CD14-positive monocyte (primary cell): ENCODE measurements around the gene KMT2C. TPM values are rescaled to one million over a fixed set of nuclear protein-coding genes. Genes with fewer than 3 reads are reported as not detected.

Experiments used
- DNase-seq, 3 donors: peaks; one replicate each; pipeline ENCODE4 v3.0.0-alpha.2; 2011 to 2022
- H2AFZ ChIP-seq: 2 replicates; pipeline ENCODE4 v1.6.0; 2012; ENCODE audit warnings: mild to moderate bottlenecking, low read depth, low read length, inconsistent platforms; ENCODE audit not compliant: insufficient read depth, poor library complexity, severe bottlenecking
- H3K27ac ChIP-seq, 2 donors: 1 replicate in 1 of 2; 2 replicates in 1 of 2; pipeline ENCODE4 v1.5.1; 2012 to 2013; ENCODE audit warnings: low read length in 2 of 2, control low read depth in 1 of 2, inconsistent platforms in 1 of 2, low read depth in 1 of 2, mild to moderate bottlenecking in 1 of 2
- H3K27me3 ChIP-seq, 2 donors: one replicate each; pipeline versions ENCODE4 v1.6.0 to v1.6.1; 2011 to 2013; ENCODE audit warnings: low read length in 2 of 2; ENCODE audit not compliant: control insufficient read depth in 2 of 2, insufficient read depth in 2 of 2
- H3K36me3 ChIP-seq, 2 donors: replicated peaks in 1 of 2; 1 replicate in 1 of 2; 2 replicates in 1 of 2; pipeline versions ENCODE4 v1.5.1 to v1.6.1; 2012 to 2013; ENCODE audit warnings: low read length in 2 of 2, control low read depth in 1 of 2, inconsistent platforms in 1 of 2, mild to moderate bottlenecking in 1 of 2; ENCODE audit not compliant: insufficient read depth in 2 of 2, control insufficient read depth in 1 of 2
- H3K4me1 ChIP-seq, 2 donors: 1 replicate in 1 of 2; 2 replicates in 1 of 2; pipeline versions ENCODE4 v1.5.1 to v1.6.1; 2012 to 2013; ENCODE audit warnings: low read length in 2 of 2, control low read depth in 1 of 2, inconsistent platforms in 1 of 2, mild to moderate bottlenecking in 1 of 2, moderate library complexity in 1 of 2; ENCODE audit not compliant: insufficient read depth in 2 of 2, control insufficient read depth in 1 of 2
- H3K4me2 ChIP-seq: replicated peaks from 2 replicates; pipeline ENCODE3; 2012; ENCODE audit warnings: low read length, moderate library complexity, mild to moderate bottlenecking; ENCODE audit not compliant: poor library complexity, severe bottlenecking; ENCODE audit errors: extremely low read depth
- H3K4me3 ChIP-seq, 3 experiments: fragments of 200-600 bp in 1 of 3; sonication (generic) in 1 of 3; replicated peaks in 1 of 3; 1 replicate in 2 of 3; 2 replicates in 1 of 3; pipeline ENCODE4 v1.5.1; 2011 to 2013; ENCODE audit warnings: low read length in 3 of 3, mild to moderate bottlenecking in 3 of 3, control low read depth in 2 of 3, low read depth in 2 of 3, inconsistent platforms in 1 of 3, moderate library complexity in 1 of 3
- H3K79me2 ChIP-seq: 2 replicates; pipeline ENCODE4 v1.6.0; 2012; ENCODE audit warnings: mild to moderate bottlenecking, control low read depth, inconsistent platforms, low read length, moderate library complexity; ENCODE audit not compliant: insufficient read depth
- H3K9ac ChIP-seq: 2 replicates; pipeline ENCODE4 v1.6.0; 2017; ENCODE audit warnings: low read length, mild to moderate bottlenecking; ENCODE audit not compliant: insufficient read depth, poor library complexity, severe bottlenecking
- H3K9me3 ChIP-seq, 2 donors: replicated peaks in 1 of 2; 1 replicate in 1 of 2; 2 replicates in 1 of 2; pipeline versions ENCODE4 v1.5.1 to v1.6.1; 2012 to 2013; ENCODE audit warnings: low read length in 2 of 2, control low read depth in 1 of 2; ENCODE audit not compliant: control insufficient read depth in 1 of 2, insufficient read depth in 1 of 2
- H4K20me1 ChIP-seq: 2 replicates; pipeline ENCODE4 v1.6.0; 2012; ENCODE audit warnings: mild to moderate bottlenecking, low read length, control low read depth, moderate library complexity; ENCODE audit not compliant: insufficient read depth
- H3K27ac Mint-ChIP-seq, 7 donors: one replicate each; pipeline ENCODE4 v1.8.0; 2020; ENCODE audit warnings: mild to moderate bottlenecking in 7 of 7, mixed read lengths in 7 of 7, moderate library complexity in 6 of 7, inconsistent platforms in 2 of 7
- H3K27me3 Mint-ChIP-seq, 3 donors: one replicate each; pipeline ENCODE4 v1.8.0; 2021 to 2022; ENCODE audit warnings: low read depth in 3 of 3, mild to moderate bottlenecking in 3 of 3, mixed read lengths in 3 of 3, moderate library complexity in 3 of 3, inconsistent platforms in 1 of 3
- H3K36me3 Mint-ChIP-seq, 2 donors: one replicate each; pipeline ENCODE4 v1.8.0; 2020; ENCODE audit warnings: mixed read lengths in 2 of 2, inconsistent platforms in 1 of 2, mild to moderate bottlenecking in 1 of 2
- H3K4me1 Mint-ChIP-seq: one replicate; pipeline ENCODE4 v1.8.0; 2020; ENCODE audit warnings: mild to moderate bottlenecking, mixed read lengths
- H3K4me3 Mint-ChIP-seq, 2 donors: one replicate each; pipeline ENCODE4 v1.8.0; 2020; ENCODE audit warnings: mild to moderate bottlenecking in 2 of 2, mixed read lengths in 2 of 2, moderate library complexity in 1 of 2
- H3K9me3 Mint-ChIP-seq, 7 donors: one replicate each; pipeline ENCODE4 v1.8.0; 2020 to 2022; ENCODE audit warnings: mixed read lengths in 7 of 7, mild to moderate bottlenecking in 6 of 7, moderate library complexity in 6 of 7, inconsistent platforms in 2 of 7
- WGBS: methylation state at CpG from one replicate; pipeline ENCODE4 v1.1.5; 2013; ENCODE audit warnings: missing lambda C conversion rate; ENCODE audit not compliant: insufficient coverage; 5-methylcytosine and 5-hydroxymethylcytosine counted together
- intact Hi-C, 2 donors: fragments of 100-400 bp; cut with micrococcal nuclease; formaldehyde crosslinking; loops; one replicate each; pipeline versions ENCODE4 v1.15.0 to v1.15.1; 2023
- polyA plus RNA-seq, 3 donors: library from polyadenylated mRNA; depleted of rRNA in 1 of 3; unstranded in 2 of 3; stranded (reverse) in 1 of 3; fragments of 300-500 nt in 2 of 3; fragments of >200 nt in 1 of 3; fragmentation: Illumina TruSeq in 2 of 3; gene quantifications; 1 replicate in 2 of 3; 2 replicates in 1 of 3; pipeline ENCODE4 v1.2.3, GENCODE V29; 2012 to 2021
- TF ChIP-seq, protein P1 (sequence below): fragments of 200-600 bp; IDR thresholded peaks from one replicate; pipeline ENCODE4 v1.8.0; 2022; ENCODE audit warnings: antibody characterized with exemption, mild to moderate bottlenecking

KMT2C gene
- polyA plus RNA-seq, 3 donors: 4.5 to 26.1 (median 7.3) TPM

DNA sequence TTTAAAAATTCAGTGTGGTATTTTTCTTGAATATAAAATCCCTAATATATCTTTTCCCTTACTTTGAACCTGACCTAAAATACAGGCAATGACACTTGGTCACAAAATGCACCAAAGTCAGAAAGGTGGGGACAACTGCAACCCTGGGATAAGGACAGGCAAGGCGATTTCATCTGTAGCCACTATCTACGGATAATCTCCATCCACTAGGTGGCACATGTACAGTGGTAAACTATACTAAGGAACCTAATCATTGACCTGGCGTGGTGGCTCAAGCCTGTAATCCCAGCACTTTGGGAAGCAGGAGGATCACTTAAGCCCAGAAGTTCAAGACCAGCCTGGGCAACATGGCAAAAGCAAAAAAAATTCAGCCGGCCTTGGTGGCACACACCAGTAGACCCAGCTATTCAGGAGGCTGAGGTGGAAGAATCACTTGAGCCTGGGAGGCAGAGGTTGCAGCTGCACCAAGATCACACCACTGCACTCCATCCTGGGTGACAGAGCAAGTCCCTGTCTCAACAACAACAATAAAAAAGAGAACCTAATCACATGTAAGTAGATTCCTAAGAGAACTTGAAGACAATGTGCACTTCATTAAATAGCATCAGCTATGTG lies 98.9 kb downstream of the KMT2C start:
- Mint-ChIP-seq H3K27ac (peak overlapping the region; percentile 38 to 85 (median 48)), H3K9me3 (no peaks in the 10 kb centered on the region)
- H3K4me1 ChIP-seq: peaks cover 28 to 40% of the 10 kb centered on the region in 2 donors

DNA sequence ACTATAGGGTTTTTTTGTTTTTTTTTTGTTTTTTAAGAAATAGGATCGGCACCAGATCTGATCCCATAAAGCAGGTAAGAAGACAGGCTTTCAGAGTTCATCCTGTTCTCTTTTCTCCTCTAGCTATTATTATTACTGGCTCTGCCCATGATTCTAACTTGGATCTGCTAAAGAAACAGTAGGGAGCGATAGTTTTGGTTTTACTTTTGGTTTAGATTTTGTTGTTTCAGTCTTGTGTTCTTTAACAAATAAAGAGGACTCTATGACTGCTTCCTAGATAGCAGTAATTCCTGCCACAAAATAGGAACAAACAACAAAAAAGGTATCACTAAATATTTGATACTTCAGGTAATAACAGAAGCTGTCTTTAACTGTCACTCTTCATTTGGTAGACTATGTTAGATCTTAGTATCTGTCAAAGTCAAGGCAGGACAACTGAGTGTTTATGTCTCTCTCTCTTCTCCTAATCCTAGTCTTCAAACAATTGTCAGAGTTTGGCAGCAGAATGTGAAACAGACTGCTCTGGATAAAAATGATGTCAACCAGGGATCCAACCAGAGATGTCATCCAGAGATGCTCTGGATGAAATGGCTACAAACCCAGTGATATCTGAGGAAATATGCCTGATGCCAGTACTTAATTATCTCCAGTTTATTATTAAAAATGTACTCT lies 99.8 kb downstream of the KMT2C start:
- H3K27ac ChIP-seq: peak overlapping the region in 1 of 2 donors; percentile 66
- WGBS: no CpG with 5 or more reads among the region's 2 CpGs
- peak overlapping the region; percentile 40 to 71 for H3K4me3 Mint-ChIP-seq
- peak overlapping the region in 2 of 3 experiments; percentile 25 to 47 for H3K4me3 ChIP-seq
- intact Hi-C loops: loop anchor here (5.0 to 10.0 kb wide), 3 partner anchors 119 to 371 kb away; no protein-coding TSS in a partner anchor
- H2AFZ ChIP-seq: no peak overlapping the region
- H3K9me3 ChIP-seq: no peaks in the 10 kb centered on the region
- H3K9ac ChIP-seq: no peak overlapping the region
- H3K4me2 ChIP-seq: peak overlapping the region; percentile 40
- no peaks in the 10 kb centered on the region for H3K27me3 ChIP-seq
- no peak for DNase-seq
- peak overlapping the region in 6 of 7 donors; percentile 14 to 85 (median 78) for H3K27ac Mint-ChIP-seq
- H3K4me1 Mint-ChIP-seq: peaks cover 49% of the 10 kb centered on the region
- no peaks in the 10 kb centered on the region for H3K27me3 Mint-ChIP-seq
- TF ChIP-seq, protein P1, sequence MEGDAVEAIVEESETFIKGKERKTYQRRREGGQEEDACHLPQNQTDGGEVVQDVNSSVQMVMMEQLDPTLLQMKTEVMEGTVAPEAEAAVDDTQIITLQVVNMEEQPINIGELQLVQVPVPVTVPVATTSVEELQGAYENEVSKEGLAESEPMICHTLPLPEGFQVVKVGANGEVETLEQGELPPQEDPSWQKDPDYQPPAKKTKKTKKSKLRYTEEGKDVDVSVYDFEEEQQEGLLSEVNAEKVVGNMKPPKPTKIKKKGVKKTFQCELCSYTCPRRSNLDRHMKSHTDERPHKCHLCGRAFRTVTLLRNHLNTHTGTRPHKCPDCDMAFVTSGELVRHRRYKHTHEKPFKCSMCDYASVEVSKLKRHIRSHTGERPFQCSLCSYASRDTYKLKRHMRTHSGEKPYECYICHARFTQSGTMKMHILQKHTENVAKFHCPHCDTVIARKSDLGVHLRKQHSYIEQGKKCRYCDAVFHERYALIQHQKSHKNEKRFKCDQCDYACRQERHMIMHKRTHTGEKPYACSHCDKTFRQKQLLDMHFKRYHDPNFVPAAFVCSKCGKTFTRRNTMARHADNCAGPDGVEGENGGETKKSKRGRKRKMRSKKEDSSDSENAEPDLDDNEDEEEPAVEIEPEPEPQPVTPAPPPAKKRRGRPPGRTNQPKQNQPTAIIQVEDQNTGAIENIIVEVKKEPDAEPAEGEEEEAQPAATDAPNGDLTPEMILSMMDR: no peak
- H3K9me3 Mint-ChIP-seq: no peaks in the 10 kb centered on the region
- peaks cover 100% of the 10 kb centered on the region for H4K20me1 ChIP-seq
- H3K36me3 Mint-ChIP-seq: peaks cover 4 to 6% of the 10 kb centered on the region in 2 donors
- peaks cover 0 to 3% of the 10 kb centered on the region in 2 donors for H3K36me3 ChIP-seq
- H3K79me2 ChIP-seq: peaks cover 100% of the 10 kb centered on the region
- peaks cover 28 to 40% of the 10 kb centered on the region in 2 donors for H3K4me1 ChIP-seq

More for the DNA sequence above, 98.9 kb downstream of the KMT2C start:
- no peak overlapping the region for H3K4me2 ChIP-seq
- intact Hi-C loops: loop anchor here (5.0 to 10.0 kb wide), 3 partner anchors 118 to 370 kb away; no protein-coding TSS in a partner anchor
- H2AFZ ChIP-seq: no peak overlapping the region
- peaks cover 54% of the 10 kb centered on the region for H3K4me1 Mint-ChIP-seq
- TF ChIP-seq, protein P1: peak; percentile 73
- no peaks in the 10 kb centered on the region for H3K27me3 ChIP-seq
- H3K36me3 Mint-ChIP-seq: peaks cover 4 to 6% of the 10 kb centered on the region in 2 donors
- no peaks in the 10 kb centered on the region for H3K27me3 Mint-ChIP-seq
- H3K4me3 ChIP-seq: no peak overlapping the region
- peak overlapping the region in 1 of 2 donors; percentile 66 for H3K27ac ChIP-seq
- WGBS: 30% methylated on average over 3 of the region's 4 CpGs
- no peak overlapping the region for H3K9ac ChIP-seq
- H3K79me2 ChIP-seq: peaks cover 100% of the 10 kb centered on the region
- no peaks in the 10 kb centered on the region for H3K36me3 ChIP-seq
- H3K9me3 ChIP-seq: no peaks in the 10 kb centered on the region
- peak in 2 of 3 donors; percentile 39 to 47 for DNase-seq
- no peak overlapping the region for H3K4me3 Mint-ChIP-seq
- peaks cover 100% of the 10 kb centered on the region for H4K20me1 ChIP-seq
